Prostate gland (tissue), 2 donors: ENCODE measurements around the gene MAOA. TPM values are rescaled to one million over a fixed set of nuclear protein-coding genes. Genes with fewer than 3 reads are reported as not detected.

ENCODE experiments used
- DNase-seq: peaks from one replicate; pipeline ENCODE4 v3.0.0-alpha.2; 2019; ENCODE audit warnings: low spot score
- H3K27ac ChIP-seq, 2 donors: fragments of 200-600 bp; sonication (generic); 2 replicates each; pipeline ENCODE4 v1.5.1; 2017 to 2019
- H3K27me3 ChIP-seq: fragments of 200-600 bp; sonication (generic); replicated peaks from 2 replicates; pipeline ENCODE4 v1.5.1; 2019; ENCODE audit not compliant: insufficient read depth
- H3K36me3 ChIP-seq, 2 donors: fragments of 200-600 bp; sonication (generic); 1 replicate in 1 of 2; 2 replicates in 1 of 2; pipeline versions ENCODE4 v1.5.1 to v1.8.1; 2017 to 2019
- H3K4me1 ChIP-seq: fragments of 200-600 bp; sonication (generic); replicated peaks from 2 replicates; pipeline ENCODE4 v1.5.1; 2019
- H3K4me3 ChIP-seq, 2 donors: fragments of 200-600 bp; sonication (generic); 2 replicates each; pipeline ENCODE4 v1.5.1; 2017 to 2019
- H3K9me3 ChIP-seq: fragments of 200-600 bp; sonication (generic); 2 replicates; pipeline ENCODE4 v1.5.1; 2017
- POLR2A ChIP-seq: fragments of 450-650 bp; IDR thresholded peaks from one replicate; pipeline ENCODE4 v1.6.1; 2016; ENCODE audit warnings: antibody characterized with exemption, mild to moderate bottlenecking
- POLR2AphosphoS5 ChIP-seq: sonication (generic); formaldehyde crosslinking; IDR thresholded peaks from one replicate; pipeline ENCODE4 v1.6.1; 2017; ENCODE audit warnings: antibody characterized with exemption
- WGBS: methylation state at CpG from one replicate; pipeline ENCODE4 v1.1.5; 2018; 5-methylcytosine and 5-hydroxymethylcytosine counted together
- intact Hi-C: fragments of 100-400 bp; cut with DNase I; formaldehyde crosslinking; loops from one replicate; pipeline ENCODE4 v1.14.2; 2022
- total RNA-seq, 2 donors: library from RNA; depleted of rRNA; stranded (reverse); fragments of >200 nt; gene quantifications; one replicate each; pipeline ENCODE4 v1.1.0, GENCODE V29; 2016
- TF ChIP-seq, protein P1 (sequence below), 4 experiments: fragments of 200-600 bp in 2 of 4; fragments of 450-650 bp in 2 of 4; sonication (generic) in 2 of 4; IDR thresholded peaks; 1 replicate in 3 of 4; 2 replicates in 1 of 4; pipeline ENCODE4 v1.5.1; 2016 to 2019; ENCODE audit warnings: antibody characterized with exemption in 4 of 4, mild to moderate bottlenecking in 2 of 4, moderate library complexity in 2 of 4

MAOA gene
- total RNA-seq, 2 donors from 2014 or later = 70.7 to 230 TPM

DNA sequence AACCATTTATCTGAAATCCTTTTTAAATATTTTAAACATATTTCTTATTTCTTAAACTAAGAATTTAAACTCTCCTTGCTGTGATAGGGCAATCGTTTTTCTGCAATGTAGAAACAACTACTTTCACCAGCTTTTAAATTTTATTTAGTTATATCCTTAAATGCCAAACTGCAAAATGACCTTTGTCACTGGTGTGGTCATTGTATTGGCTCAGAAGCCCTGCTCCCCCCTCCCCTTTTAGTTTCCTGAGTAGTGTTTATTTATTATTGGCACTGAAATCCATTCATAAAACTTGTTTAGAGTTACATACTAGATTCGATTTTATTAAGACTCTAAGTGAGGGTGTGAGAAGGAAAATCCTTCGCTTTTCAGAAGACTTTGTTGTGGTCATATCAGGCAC lies 23.0 kb downstream of the MAOA start:
- H3K9me3 ChIP-seq = no peaks in the 10 kb centered on the region
- H3K36me3 ChIP-seq = no peaks in the 10 kb centered on the region
- no peak overlapping the region for H3K27ac ChIP-seq
- H3K4me3 ChIP-seq = no peak overlapping the region
- no peaks in the 10 kb centered on the region for H3K4me1 ChIP-seq
- no peak for DNase-seq
- intact Hi-C loops = no loop called here
- H3K27me3 ChIP-seq = no peaks in the 10 kb centered on the region
- WGBS = 43% methylated on average over 3 of the region's 3 CpGs
- TF ChIP-seq POLR2AphosphoS5 (no peak), POLR2A (no peak)
- TF ChIP-seq, protein P1, sequence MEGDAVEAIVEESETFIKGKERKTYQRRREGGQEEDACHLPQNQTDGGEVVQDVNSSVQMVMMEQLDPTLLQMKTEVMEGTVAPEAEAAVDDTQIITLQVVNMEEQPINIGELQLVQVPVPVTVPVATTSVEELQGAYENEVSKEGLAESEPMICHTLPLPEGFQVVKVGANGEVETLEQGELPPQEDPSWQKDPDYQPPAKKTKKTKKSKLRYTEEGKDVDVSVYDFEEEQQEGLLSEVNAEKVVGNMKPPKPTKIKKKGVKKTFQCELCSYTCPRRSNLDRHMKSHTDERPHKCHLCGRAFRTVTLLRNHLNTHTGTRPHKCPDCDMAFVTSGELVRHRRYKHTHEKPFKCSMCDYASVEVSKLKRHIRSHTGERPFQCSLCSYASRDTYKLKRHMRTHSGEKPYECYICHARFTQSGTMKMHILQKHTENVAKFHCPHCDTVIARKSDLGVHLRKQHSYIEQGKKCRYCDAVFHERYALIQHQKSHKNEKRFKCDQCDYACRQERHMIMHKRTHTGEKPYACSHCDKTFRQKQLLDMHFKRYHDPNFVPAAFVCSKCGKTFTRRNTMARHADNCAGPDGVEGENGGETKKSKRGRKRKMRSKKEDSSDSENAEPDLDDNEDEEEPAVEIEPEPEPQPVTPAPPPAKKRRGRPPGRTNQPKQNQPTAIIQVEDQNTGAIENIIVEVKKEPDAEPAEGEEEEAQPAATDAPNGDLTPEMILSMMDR (IDR thresholded peaks at IDR 0.05) = no peak

DNA sequence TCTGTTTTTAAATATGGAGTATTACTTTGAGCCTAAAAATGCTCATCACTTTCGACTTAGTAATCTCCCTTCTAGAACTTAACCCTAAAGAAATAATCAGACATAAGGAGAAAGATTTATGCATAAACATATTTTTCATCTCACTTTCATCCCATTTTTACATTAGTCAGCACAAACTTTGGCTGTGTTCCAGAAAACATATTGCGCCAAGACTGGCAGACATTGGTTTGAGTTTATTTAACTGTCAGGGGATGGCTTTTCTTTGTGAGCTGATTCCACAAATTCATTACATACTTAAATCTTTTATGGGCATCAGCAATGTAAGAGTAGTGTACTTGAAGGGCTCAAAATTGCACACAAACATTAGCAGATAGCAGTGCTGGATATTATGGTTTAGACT lies 23.7 kb downstream of the MAOA start:
- intact Hi-C loops = no loop called here
- no peak for DNase-seq
- no peaks in the 10 kb centered on the region for H3K36me3 ChIP-seq
- 44% methylated on average over 2 of the region's 2 CpGs for WGBS
- H3K9me3 ChIP-seq = no peaks in the 10 kb centered on the region
- no peak overlapping the region for H3K27ac ChIP-seq
- H3K4me1 ChIP-seq = no peaks in the 10 kb centered on the region
- no peaks in the 10 kb centered on the region for H3K27me3 ChIP-seq
- TF ChIP-seq POLR2A (no peak), POLR2AphosphoS5 (no peak)
- TF ChIP-seq, protein P1 (IDR thresholded peaks at IDR 0.05) = no peak
- no peak overlapping the region for H3K4me3 ChIP-seq

DNA sequence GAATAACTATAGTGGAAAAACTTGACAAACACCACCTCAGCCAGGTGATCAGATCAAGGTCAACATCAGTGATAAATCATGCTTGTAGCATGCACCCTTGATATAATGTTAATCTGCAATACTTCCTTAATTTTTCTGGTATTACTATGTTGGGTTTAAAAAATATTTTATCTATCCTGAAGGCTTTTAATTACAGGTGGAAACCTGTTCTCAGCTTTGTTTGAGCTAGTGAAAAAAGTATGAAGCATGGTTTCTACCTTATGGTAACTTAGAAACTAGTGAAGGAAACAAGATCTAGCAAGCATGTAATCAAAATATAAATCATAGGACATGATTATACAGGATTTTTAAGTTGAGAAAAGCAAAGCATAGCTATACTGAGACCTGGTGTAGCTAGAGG lies 26.6 kb downstream of the MAOA start:
- Histone ChIP-seq H3K27me3 (no peaks in the 10 kb centered on the region), H3K4me1 (no peaks in the 10 kb centered on the region), H3K9me3 (no peaks in the 10 kb centered on the region), H3K4me3 (no peak overlapping the region), H3K36me3 (no peaks in the 10 kb centered on the region), H3K27ac (no peak overlapping the region)
- TF ChIP-seq, protein P1 (IDR thresholded peaks at IDR 0.05) = no peak
- TF ChIP-seq POLR2AphosphoS5 = no peak
- no peak for TF ChIP-seq POLR2A
- no peak for DNase-seq
- intact Hi-C loops = no loop called here

DNA sequence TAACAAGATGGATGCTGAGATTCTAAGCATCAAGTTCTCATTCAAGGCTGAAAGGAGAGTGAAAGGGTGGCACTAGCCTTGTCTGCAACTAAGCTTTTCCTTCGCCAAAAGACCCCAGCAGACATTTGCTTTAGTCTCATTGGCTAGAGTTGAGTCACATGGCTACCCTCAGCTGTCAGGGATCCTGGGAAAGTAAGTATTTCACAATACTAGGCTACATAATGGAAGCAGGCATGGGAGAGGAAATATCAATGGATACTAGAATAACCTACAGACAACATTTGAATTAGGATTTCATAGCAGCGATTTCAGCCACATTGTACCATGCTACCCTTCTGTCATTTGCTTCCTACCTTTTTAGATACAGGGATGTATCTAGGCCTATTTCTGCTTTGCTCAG lies 29.1 kb downstream of the MAOA start:
- no peak for TF ChIP-seq POLR2A
- TF ChIP-seq, protein P1 (IDR thresholded peaks at IDR 0.05) = no peak
- TF ChIP-seq POLR2AphosphoS5 = no peak
- intact Hi-C loops = no loop called here
- DNase-seq = no peak
- H3K36me3 ChIP-seq = no peaks in the 10 kb centered on the region
- no peak overlapping the region for H3K27ac ChIP-seq
- no peak overlapping the region for H3K4me3 ChIP-seq
- H3K27me3 ChIP-seq = no peaks in the 10 kb centered on the region
- no peaks in the 10 kb centered on the region for H3K9me3 ChIP-seq
- 95% methylated on average over 2 of the region's 2 CpGs for WGBS
- no peaks in the 10 kb centered on the region for H3K4me1 ChIP-seq

DNA sequence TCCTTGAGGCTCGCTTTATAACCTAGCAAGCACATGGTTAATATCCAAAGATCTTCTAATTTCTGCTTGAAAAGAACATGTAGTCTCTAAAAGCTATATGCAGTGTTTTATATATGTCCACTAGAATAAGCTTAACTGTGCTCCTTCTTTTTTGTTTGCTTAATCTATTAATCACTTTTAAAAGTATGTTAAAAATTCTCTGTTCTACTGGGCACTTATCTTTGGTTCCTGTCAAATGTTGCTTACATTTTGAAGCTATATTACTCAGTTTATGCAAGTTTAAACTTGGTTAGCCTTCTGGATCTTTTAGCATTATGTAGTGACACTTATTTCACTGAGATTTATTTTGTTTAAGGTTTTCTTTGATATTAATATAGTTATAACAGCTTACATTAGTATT lies 32.5 kb downstream of the MAOA start:
- intact Hi-C loops = no loop called here
- Histone ChIP-seq H3K9me3 (no peaks in the 10 kb centered on the region), H3K36me3 (no peaks in the 10 kb centered on the region)

More for the DNA sequence above, 32.5 kb downstream of the MAOA start:
- Histone ChIP-seq H3K4me3 (no peak overlapping the region), H3K27ac (no peak overlapping the region), H3K27me3 (no peaks in the 10 kb centered on the region), H3K4me1 (no peaks in the 10 kb centered on the region)
- no peak for DNase-seq
- WGBS = 94% methylated on average over 1 of the region's 1 CpG
- no peak for TF ChIP-seq POLR2AphosphoS5
- no peak for TF ChIP-seq POLR2A
- TF ChIP-seq, protein P1 (IDR thresholded peaks at IDR 0.05) = no peak
